GM21737 (cell line): ENCODE results near the gene MRM3.
"Not testable (repeated sequence)": the region's sequence is repeated elsewhere in the genome, so short reads cannot be mapped to it uniquely, and the experiment has no call there.

ENCODE experiments used
- ATAC-seq: cut with Tn5 transposase; IDR thresholded peaks from one replicate; pipeline ENCODE4 v1.9.1; 2021; ENCODE audit warnings: mild to moderate bottlenecking, moderate library complexity; ENCODE audit not compliant: unreplicated experiment

MRM3 gene

DNA sequence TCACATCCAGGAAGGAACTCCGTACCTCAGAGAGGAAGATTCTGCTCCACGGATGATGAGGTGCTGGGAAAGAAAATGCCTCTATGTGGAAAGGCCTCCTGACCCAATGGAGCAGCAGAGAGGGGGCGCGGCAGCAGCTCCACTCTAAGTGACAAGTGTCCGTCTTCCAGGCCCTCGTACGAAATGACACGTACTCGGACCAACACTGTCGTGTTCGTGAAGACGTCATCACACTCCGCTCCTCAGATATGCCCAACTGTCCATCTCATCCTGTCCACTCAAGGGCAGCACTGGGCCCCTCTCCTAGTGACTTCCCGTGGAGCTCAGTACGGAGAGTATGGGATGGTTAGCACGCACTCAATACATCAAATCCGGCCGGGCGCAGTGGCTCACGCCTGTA is 32.2 kb downstream of the MRM3 start:
- ATAC-seq = no peak

DNA sequence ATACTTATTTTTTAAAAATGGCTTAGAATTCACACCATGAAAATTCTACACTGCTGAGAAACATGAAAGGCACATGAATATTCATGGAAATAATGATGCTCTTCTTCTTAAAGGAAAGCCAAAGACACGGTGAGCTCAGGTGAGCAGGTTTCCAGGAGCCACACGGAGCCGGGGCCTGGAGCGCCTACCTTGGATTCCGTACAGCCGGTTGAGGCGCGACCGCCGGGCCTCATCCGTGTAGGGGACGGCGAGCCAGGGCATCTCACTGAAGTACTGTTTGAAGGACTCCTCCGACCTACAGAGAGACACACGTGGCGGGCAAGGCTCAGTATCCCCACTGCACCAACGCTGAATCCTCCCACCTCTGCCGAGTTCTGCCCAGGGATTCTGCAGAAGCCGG is 37.1 kb downstream of the MRM3 start:
- no peak for ATAC-seq

GRCh38 chr17:823501-823902 is 41.3 kb downstream of the MRM3 start:
- no peak for ATAC-seq

GRCh38 chr17:824378-824777 is 42.2 kb downstream of the MRM3 start:
- ATAC-seq = no peak

DNA sequence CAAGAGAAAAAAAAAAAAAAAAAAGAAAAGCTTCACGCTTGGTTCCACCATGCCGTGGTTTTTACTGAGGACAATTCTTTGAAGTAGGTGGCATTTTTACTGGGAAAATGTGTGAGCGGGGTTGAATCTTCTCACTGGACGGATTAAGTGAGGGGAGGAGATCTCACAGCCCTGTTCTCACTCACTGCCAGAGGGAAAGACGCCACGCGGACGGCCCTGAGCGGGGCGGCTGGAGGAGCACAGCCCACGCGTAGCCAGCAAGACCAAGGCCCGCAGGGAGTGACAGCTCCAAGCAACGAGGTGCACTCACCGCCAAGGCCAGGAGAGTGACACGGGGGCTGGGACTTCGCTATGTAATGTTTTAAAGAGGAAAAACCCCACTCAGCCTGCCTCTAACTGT is 43.1 kb downstream of the MRM3 start:
- no peak for ATAC-seq

DNA sequence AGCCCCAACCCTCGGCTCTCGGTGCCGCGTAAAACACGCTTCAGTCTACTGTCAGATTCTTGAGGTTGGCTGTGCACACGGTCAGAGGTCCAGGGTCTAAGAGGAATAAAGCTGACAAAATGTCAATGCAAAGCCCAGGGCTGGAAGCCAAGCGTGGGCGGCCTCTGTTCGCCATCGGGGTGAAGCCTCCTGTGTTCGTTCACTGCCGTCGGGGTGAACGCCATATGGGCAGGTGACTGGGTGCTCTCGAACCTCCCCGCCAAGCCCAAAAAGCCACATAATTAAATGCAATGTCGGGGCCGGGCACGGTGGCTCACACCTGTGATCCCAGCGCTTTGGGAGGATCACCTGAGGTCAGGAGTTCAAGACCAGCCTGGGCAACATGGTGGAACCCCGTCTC is 44.6 kb downstream of the MRM3 start:
- no peak for ATAC-seq

DNA sequence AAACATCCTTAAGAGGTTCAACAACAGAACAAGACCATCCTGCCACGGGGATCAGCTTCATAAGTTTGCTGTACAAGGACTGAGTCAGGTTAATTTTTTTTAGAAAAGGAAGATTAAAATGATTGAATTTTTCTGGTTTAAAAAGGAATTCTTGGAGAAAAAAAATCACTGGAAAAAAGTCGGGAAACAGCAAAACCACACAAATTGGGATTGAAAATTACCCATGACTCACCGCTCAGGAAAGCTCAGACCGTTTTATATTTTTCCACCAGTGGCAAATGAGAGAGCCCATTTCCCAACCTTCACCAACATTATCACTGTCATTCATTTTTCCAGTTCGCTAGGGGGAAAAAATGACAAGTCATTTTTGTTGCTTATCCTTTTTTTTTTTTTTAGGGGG is 46.6 kb downstream of the MRM3 start:
- ATAC-seq = no peak

DNA sequence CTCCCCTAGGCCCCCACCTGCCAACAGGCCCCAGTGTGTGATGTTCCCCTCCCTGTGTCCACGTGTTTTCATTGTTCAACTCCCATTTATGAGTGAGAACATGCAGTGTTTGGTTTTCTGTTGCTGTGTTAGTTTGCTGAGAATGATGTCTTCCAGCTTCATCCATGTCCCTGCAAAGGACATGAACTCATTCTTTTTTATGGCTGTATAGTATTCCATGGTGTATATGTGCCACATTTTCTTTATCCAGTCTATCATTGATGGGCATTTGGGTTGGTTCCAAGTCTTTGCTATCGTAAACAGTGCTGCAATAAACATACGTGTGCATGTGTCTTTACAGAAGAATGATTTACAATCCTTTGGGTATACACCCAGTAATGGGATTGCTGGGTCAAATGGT is 47.5 kb downstream of the MRM3 start:
- ATAC-seq = not testable (repeated sequence)

- ATAC-seq = no peak
Observed at GRCh38 chr17:830381-830780, 48.2 kb downstream of the MRM3 start.

DNA sequence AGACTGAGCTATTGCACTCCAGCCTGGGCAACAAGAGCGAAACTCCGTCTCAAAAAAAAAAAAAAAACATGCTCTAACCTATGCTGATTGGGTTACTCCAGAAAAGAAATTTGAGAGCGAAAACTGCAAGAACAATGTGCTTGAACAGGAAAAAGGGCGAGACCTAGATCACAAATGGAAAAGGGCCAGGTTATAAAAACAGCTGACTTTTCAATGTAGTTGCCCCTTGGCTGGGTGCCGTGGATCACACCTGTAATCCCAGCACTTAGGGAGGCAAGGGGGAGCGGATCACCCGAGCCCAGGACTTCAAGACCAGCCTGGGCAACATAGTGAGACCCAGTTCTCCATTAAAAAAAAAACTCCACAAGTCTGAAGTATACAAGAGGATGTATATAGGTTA is 48.8 kb downstream of the MRM3 start:
- ATAC-seq = no peak

- no peak for ATAC-seq
Observed at GRCh38 chr17:834136-834535, 52.0 kb downstream of the MRM3 start.

- ATAC-seq = no peak
Observed at GRCh38 chr17:835263-835662, 53.1 kb downstream of the MRM3 start.

GRCh38 chr17:835721-836120 is 53.6 kb downstream of the MRM3 start:
- ATAC-seq = not testable (repeated sequence)

GRCh38 chr17:836151-836550 is 54.0 kb downstream of the MRM3 start:
- ATAC-seq = no peak

DNA sequence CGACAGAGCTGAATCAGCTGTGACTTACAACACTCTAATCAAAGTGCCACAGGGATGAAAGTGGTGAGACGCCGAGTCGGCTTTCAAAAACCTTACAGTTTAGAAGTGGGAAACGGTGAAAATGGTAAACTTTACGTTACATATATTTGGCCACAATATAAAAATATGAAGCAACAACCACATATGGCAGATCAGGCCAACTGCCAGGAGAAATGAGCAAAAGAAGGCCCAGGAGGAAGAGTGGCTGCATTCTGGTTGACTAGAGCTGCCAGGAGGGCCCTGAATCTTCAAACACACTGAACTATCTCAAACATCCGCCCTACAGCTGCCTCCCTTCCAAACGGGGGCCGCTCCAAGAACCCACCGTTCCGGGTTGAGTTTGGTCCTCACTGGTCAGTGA is 56.3 kb downstream of the MRM3 start:
- no peak for ATAC-seq

GRCh38 chr17:841313-841712 is 59.2 kb downstream of the MRM3 start:
- no peak for ATAC-seq
